K562 (cell line): Measurements from ENCODE around the gene TMEM271. TPM values are rescaled to one million over a fixed set of nuclear protein-coding genes. Genes with fewer than 3 reads are reported as not detected.

ENCODE experiments used
- ATAC-seq: fragments of 200-7000 bp; cut with Tn5 transposase; 3 replicates; pipeline ENCODE4 v1.9.1; 2020; ENCODE audit warnings: moderate library complexity
- BruUV-seq: library from RNA; stranded (reverse); fragments of 400-500 nt; replicated peaks from 2 replicates; lab custom pipeline; 2021; lab: Mats Ljungman, UMichigan
- CTCF ChIA-PET: fragments of 300-600 bp; formaldehyde crosslinking; extraction: SDS; loops from one replicate; lab custom pipeline; 2021; ENCODE audit warnings: low intra/inter-chr PET ratio; lab: Yijun Ruan, JAX
- POLR2A ChIA-PET: fragments of 300-600, 350-650 bp; sonication (Branson Sonifier 250); formaldehyde crosslinking; extraction: SDS; loops from one replicate; lab custom pipeline; 2021; ENCODE audit warnings: antibody characterized with exemption, inconsistent platforms; lab: Yijun Ruan, JAX
- DNase-seq, 4 experiments: peaks; one replicate each; pipeline versions ENCODE4 v3.0.0 to v3.0.0-alpha.2; 2011 to 2018; ENCODE audit warnings: low spot score in 3 of 4, mixed read lengths in 3 of 4; ENCODE audit errors: extremely low read depth in 1 of 4
- FAIRE-seq: peaks from 2 replicates; lab custom pipeline; 2011; peaks lifted over from hg19 to GRCh38; lab: Jason Lieb, UNC
- H2AFZ ChIP-seq: 2 replicates; pipeline ENCODE4 v1.6.0; 2011; ENCODE audit warnings: low read depth, low read length, control low read depth, inconsistent platforms
- H3K27ac ChIP-seq: fragments of 200-600 bp; 3 replicates; pipeline ENCODE4 v1.8.0; 2011; ENCODE audit warnings: low read depth, mild to moderate bottlenecking, control low read depth, inconsistent platforms, low read length, moderate library complexity, mixed read lengths; ENCODE audit errors: extremely low read depth
- H3K27me3 ChIP-seq, 2 experiments: fragments of 300-600 bp in 1 of 2; 2 replicates in 1 of 2; 3 replicates in 1 of 2; pipeline versions ENCODE4 v1.6.0 to v1.8.0; 2011; ENCODE audit warnings: inconsistent platforms in 2 of 2, low read length in 2 of 2, mild to moderate bottlenecking in 1 of 2, mixed read lengths in 1 of 2, moderate library complexity in 1 of 2; ENCODE audit not compliant: control insufficient read depth in 2 of 2, insufficient read depth in 2 of 2
- H3K36me3 ChIP-seq: fragments of 300-600 bp; 3 replicates; pipeline ENCODE4 v1.8.0; 2011; ENCODE audit warnings: mild to moderate bottlenecking, low read length, inconsistent platforms; ENCODE audit not compliant: control insufficient read depth, insufficient read depth
- H3K4me1 ChIP-seq, 2 experiments: fragments of 200-600 bp in 1 of 2; replicated peaks in 1 of 2; 2 replicates in 1 of 2; 3 replicates in 1 of 2; pipeline versions ENCODE4 v1.5.1 to v1.8.0; 2011; ENCODE audit warnings: inconsistent platforms in 2 of 2, low read length in 2 of 2, mild to moderate bottlenecking in 1 of 2, mixed read lengths in 1 of 2, moderate library complexity in 1 of 2; ENCODE audit not compliant: control insufficient read depth in 2 of 2, insufficient read depth in 2 of 2
- H3K4me2 ChIP-seq: 2 replicates; pipeline ENCODE4 v1.6.1; 2011; ENCODE audit warnings: low read length, control low read depth, inconsistent platforms, mixed read lengths; ENCODE audit not compliant: insufficient read depth
- H3K4me3 ChIP-seq: fragments of 200-600 bp; sonication (generic), shearing (Covaris generic); 2 replicates; pipeline ENCODE4 v1.5.1; 2016; ENCODE audit warnings: control low read depth, inconsistent platforms
- H3K79me2 ChIP-seq: fragments of 200-600 bp; 3 replicates; pipeline ENCODE4 v1.8.0; 2011; ENCODE audit warnings: low read length, inconsistent platforms; ENCODE audit not compliant: control insufficient read depth, insufficient read depth
- H3K9ac ChIP-seq, 2 experiments: 2 replicates each; pipeline versions ENCODE4 v1.6.0 to v1.6.1; 2011; ENCODE audit warnings: low read depth in 2 of 2, low read length in 2 of 2, control low read depth in 1 of 2, inconsistent platforms in 1 of 2, mild to moderate bottlenecking in 1 of 2, mixed read lengths in 1 of 2; ENCODE audit not compliant: insufficient read depth in 1 of 2
- H3K9me1 ChIP-seq: one replicate; pipeline ENCODE4 v1.6.0; 2011; ENCODE audit warnings: inconsistent platforms, mild to moderate bottlenecking, low read length, moderate library complexity; ENCODE audit not compliant: control insufficient read depth, insufficient read depth
- H3K9me3 ChIP-seq: replicated peaks from 2 replicates; pipeline ENCODE4 v1.5.1; 2011; ENCODE audit warnings: low read depth, low read length, inconsistent platforms; ENCODE audit not compliant: control insufficient read depth, insufficient read depth
- H4K20me1 ChIP-seq: replicated peaks from 2 replicates; pipeline ENCODE4 v1.6.1; 2011; ENCODE audit warnings: low read length, inconsistent platforms, mixed read lengths; ENCODE audit not compliant: control insufficient read depth, insufficient read depth
- CEBPB ChIP-seq: fragments of 450-650 bp; IDR thresholded peaks from 2 replicates; pipeline ENCODE4 v1.6.1; 2016; ENCODE audit warnings: missing genetic modification characterization, missing compliant biosample characterization
- CHD2 ChIP-seq: IDR thresholded peaks from 2 replicates; pipeline ENCODE4 v1.6.1; 2011; ENCODE audit warnings: low read depth, low read length
- DDX20 ChIP-seq: fragments of 450-650 bp; IDR thresholded peaks from 2 replicates; pipeline ENCODE4 v1.6.1; 2016; ENCODE audit warnings: missing genetic modification characterization, low read depth, mild to moderate bottlenecking, missing compliant biosample characterization, moderate library complexity
- HNRNPL ChIP-seq: fragments of 200-400 bp; formaldehyde crosslinking; IDR thresholded peaks from 2 replicates; pipeline ENCODE4 v1.6.1; 2017; ENCODE audit warnings: low read depth, mild to moderate bottlenecking, low read length
- IFI16 ChIP-seq: fragments of 250-450 bp; sonication (Bioruptor Pico); IDR thresholded peaks from 2 replicates; pipeline ENCODE4 v2.1.2; 2022; ENCODE audit warnings: mild to moderate bottlenecking, inconsistent platforms
- MCM5 ChIP-seq: fragments of 450-650 bp; IDR thresholded peaks from 2 replicates; pipeline ENCODE4 v1.6.1; 2016; ENCODE audit warnings: low read depth
- NFYB ChIP-seq: IDR thresholded peaks from 2 replicates; pipeline ENCODE4 v1.6.1; 2011; ENCODE audit warnings: mild to moderate bottlenecking, moderate library complexity; ENCODE audit not compliant: insufficient read length; ENCODE audit errors: extremely low read depth
- NR2C2 ChIP-seq, 2 experiments: fragments of 200-800 bp in 1 of 2; sonication (Bioruptor generic) in 1 of 2; sonication (generic) in 1 of 2; formaldehyde crosslinking in 1 of 2; IDR thresholded peaks; 2 replicates each; pipeline versions ENCODE4 v1.6.1 to v1.8.0; 2016 to 2022; ENCODE audit warnings: mild to moderate bottlenecking in 1 of 2, missing compliant biosample characterization in 1 of 2, missing genetic modification characterization in 1 of 2, missing genetic modification reagents in 1 of 2
- POLR2AphosphoS5 ChIP-seq: IDR thresholded peaks from 2 replicates; pipeline ENCODE4 v1.6.1; 2011; ENCODE audit warnings: mild to moderate bottlenecking, low read depth, low read length, moderate library complexity; ENCODE audit not compliant: control insufficient read depth, insufficient read depth
- RCOR1 ChIP-seq, 2 experiments: IDR thresholded peaks; 2 replicates each; pipeline ENCODE4 v1.6.1; 2012; ENCODE audit warnings: low read depth in 2 of 2, low read length in 2 of 2, borderline replicate concordance in 1 of 2, improper control_type of control experiment in 1 of 2
- SMARCE1 ChIP-seq: fragments of 450-650 bp; IDR thresholded peaks from 2 replicates; pipeline ENCODE4 v1.7.1; 2016; ENCODE audit warnings: mild to moderate bottlenecking
- TEAD1 ChIP-seq, 2 experiments: fragments of 450-650 bp in 1 of 2; sonication (generic) in 1 of 2; formaldehyde crosslinking; IDR thresholded peaks; 2 replicates each; pipeline versions ENCODE4 v1.4.0 to v1.8.0; 2020 to 2022; ENCODE audit warnings: mild to moderate bottlenecking in 2 of 2, missing genetic modification reagents in 1 of 2
- ZKSCAN8 ChIP-seq: fragments of 200-800 bp; sonication (Bioruptor generic); IDR thresholded peaks from 2 replicates; pipeline ENCODE4 v1.6.1; 2016; ENCODE audit warnings: missing genetic modification characterization, missing compliant biosample characterization
- ZNF146 ChIP-seq: IDR thresholded peaks from one replicate; pipeline ENCODE4 v1.6.1; 2018; ENCODE audit warnings: missing compliant biosample characterization; ENCODE audit not compliant: unreplicated experiment
- ZNF785 ChIP-seq: fragments of 250-450 bp; sonication (Bioruptor Pico); IDR thresholded peaks from 2 replicates; pipeline ENCODE4 v1.4.0; 2020; ENCODE audit warnings: mild to moderate bottlenecking
- WGBS: fragments of 100-300 bp; shearing (Covaris generic); methylation state at CpG from one replicate; pipeline ENCODE4 v1.1.6; 2016; ENCODE audit warnings: low coverage, mixed read lengths; ENCODE audit not compliant: insufficient coverage; ENCODE audit errors: missing lambda C conversion rate; 5-methylcytosine and 5-hydroxymethylcytosine counted together
- in situ Hi-C: fragments of 300-500 bp; cut with MboI; formaldehyde crosslinking; loops from 4 replicates; pipeline ENCODE4 v1.15.0; 2018; ENCODE audit warnings: inconsistent platforms, mixed read lengths
- intact Hi-C: fragments of 100-400 bp; cut with micrococcal nuclease; formaldehyde crosslinking; loops from 2 replicates; pipeline ENCODE4 v1.14.2; 2022
- polyA plus RNA-seq, 8 experiments: library from polyadenylated mRNA; depleted of rRNA in 4 of 8; stranded (reverse) in 5 of 8; unstranded in 3 of 8; fragments of >200 nt; fragmentation: Nextera tagmentation in 2 of 8; fragmentation: Illumina TruSeq in 1 of 8; extraction: Ambion mirVana in 2 of 8; extraction: Trizol in 1 of 8; gene quantifications; 2 replicates each; pipeline versions ENCODE4 v1.2.1 to v1.2.3, GENCODE V29; 2011 to 2014; ENCODE audit warnings: inconsistent platforms in 1 of 8, missing spikeins in 1 of 8
- total RNA-seq, 7 experiments: library from RNA; depleted of rRNA in 6 of 7; stranded (reverse); fragments of >200 nt in 6 of 7; fragmentation: Illumina TruSeq in 2 of 7; extraction: Trizol in 2 of 7; gene quantifications; 2 replicates each; pipeline versions ENCODE4 v1.2.1 to v1.2.3, GENCODE V29; 2011 to 2021; ENCODE audit warnings: low replicate concordance in 1 of 7
- TF ChIP-seq, protein P1 (sequence below), 3 experiments: IDR thresholded peaks in 2 of 3; conservative IDR thresholded peaks in 1 of 3; 2 replicates each; pipeline ENCODE4 v1.5.1; 2011 to 2012; ENCODE audit warnings: low read length in 3 of 3, mild to moderate bottlenecking in 3 of 3, control low read depth in 2 of 3, improper control_type of control experiment in 1 of 3, inconsistent platforms in 1 of 3, low read depth in 1 of 3, mixed read lengths in 1 of 3, moderate library complexity in 1 of 3; ENCODE audit not compliant: insufficient read depth in 2 of 3
- TF ChIP-seq, protein P2 (sequence below): sonication (generic); formaldehyde crosslinking; IDR thresholded peaks from 2 replicates; pipeline ENCODE4 v1.8.1; 2023; ENCODE audit warnings: mild to moderate bottlenecking, missing genetic modification reagents
- TF ChIP-seq, protein P3 (sequence below): fragments of 450-650 bp; IDR thresholded peaks from 2 replicates; pipeline ENCODE4 v1.6.1; 2016

The TMEM271 gene
- total and polyA plus RNA-seq, 9 of the 15 experiments (the other 6 are each of a cell fraction or from before 2014, with no cell fraction given) = not detected

DNA sequence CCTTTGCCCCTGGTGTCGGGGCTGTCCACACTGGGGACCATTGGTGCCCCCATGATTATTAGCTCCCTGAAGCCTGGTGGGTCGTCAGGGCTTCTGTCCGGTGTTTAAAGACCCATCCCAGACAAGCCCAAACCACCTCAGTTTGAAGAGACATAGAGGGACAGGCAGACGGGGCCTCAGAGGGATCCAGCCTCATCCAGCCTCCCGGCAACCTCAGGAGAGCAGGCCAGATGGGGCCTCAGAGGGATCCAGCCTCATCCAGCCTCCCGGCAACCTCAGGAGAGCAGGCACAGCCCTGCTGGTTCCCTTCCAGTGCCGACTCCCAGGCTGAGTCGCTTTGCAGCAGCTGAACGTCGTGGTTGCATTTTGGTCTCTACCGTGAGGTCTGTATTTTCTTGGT is 45.0 kb downstream of the TMEM271 start:
- Histone ChIP-seq H3K4me2 (no peak overlapping the region), H3K27me3 (no peaks in the 10 kb centered on the region), H3K9me3 (peaks cover 4% of the 10 kb centered on the region; the same call in 1 of the 2 replicates), H3K9me1 (no peaks in the 10 kb centered on the region), H3K27ac (no peak overlapping the region), H3K36me3 (peaks cover 69% of the 10 kb centered on the region; the same call in 2 of the 3 replicates), H4K20me1 (no peaks in the 10 kb centered on the region), H3K79me2 (no peaks in the 10 kb centered on the region), H3K9ac (peak overlapping the region in 1 of 2 experiments; percentile 35; a peak in 1 of 4 replicates), H2AFZ (no peak overlapping the region), H3K4me1 (peaks cover 0 to 3% of the 10 kb centered on the region in 2 experiments; a peak in 1 of 5 replicates), H3K4me3 (no peak overlapping the region)
- CTCF ChIA-PET = interaction anchor here (0.6 kb wide), 1 partner anchor 59 kb away, joined by 3 read pairs; no protein-coding TSS in a partner anchor
- in situ Hi-C loops = no loop called here
- no peak for ATAC-seq
- WGBS = 82% methylated on average over 11 of the region's 11 CpGs
- no TSS peak for BruUV-seq
- POLR2A ChIA-PET = no interaction called here
- intact Hi-C loops = no loop called here
- no peak for DNase-seq
- FAIRE-seq = no peak
- no peak for TF ChIP-seq HNRNPL
- TF ChIP-seq, protein P1, sequence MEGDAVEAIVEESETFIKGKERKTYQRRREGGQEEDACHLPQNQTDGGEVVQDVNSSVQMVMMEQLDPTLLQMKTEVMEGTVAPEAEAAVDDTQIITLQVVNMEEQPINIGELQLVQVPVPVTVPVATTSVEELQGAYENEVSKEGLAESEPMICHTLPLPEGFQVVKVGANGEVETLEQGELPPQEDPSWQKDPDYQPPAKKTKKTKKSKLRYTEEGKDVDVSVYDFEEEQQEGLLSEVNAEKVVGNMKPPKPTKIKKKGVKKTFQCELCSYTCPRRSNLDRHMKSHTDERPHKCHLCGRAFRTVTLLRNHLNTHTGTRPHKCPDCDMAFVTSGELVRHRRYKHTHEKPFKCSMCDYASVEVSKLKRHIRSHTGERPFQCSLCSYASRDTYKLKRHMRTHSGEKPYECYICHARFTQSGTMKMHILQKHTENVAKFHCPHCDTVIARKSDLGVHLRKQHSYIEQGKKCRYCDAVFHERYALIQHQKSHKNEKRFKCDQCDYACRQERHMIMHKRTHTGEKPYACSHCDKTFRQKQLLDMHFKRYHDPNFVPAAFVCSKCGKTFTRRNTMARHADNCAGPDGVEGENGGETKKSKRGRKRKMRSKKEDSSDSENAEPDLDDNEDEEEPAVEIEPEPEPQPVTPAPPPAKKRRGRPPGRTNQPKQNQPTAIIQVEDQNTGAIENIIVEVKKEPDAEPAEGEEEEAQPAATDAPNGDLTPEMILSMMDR (IDR thresholded peaks at IDR 0.05 in 2 of 3, conservative IDR thresholded peaks at IDR 0.05 in 1 of 3; ENCODE audit: insufficient read depth in 2 of 3, low read depth in 1 of 3, low read length in 3 of 3) = no peak
- TF ChIP-seq CHD2 = no peak
- no peak for TF ChIP-seq DDX20
- TF ChIP-seq, protein P2, sequence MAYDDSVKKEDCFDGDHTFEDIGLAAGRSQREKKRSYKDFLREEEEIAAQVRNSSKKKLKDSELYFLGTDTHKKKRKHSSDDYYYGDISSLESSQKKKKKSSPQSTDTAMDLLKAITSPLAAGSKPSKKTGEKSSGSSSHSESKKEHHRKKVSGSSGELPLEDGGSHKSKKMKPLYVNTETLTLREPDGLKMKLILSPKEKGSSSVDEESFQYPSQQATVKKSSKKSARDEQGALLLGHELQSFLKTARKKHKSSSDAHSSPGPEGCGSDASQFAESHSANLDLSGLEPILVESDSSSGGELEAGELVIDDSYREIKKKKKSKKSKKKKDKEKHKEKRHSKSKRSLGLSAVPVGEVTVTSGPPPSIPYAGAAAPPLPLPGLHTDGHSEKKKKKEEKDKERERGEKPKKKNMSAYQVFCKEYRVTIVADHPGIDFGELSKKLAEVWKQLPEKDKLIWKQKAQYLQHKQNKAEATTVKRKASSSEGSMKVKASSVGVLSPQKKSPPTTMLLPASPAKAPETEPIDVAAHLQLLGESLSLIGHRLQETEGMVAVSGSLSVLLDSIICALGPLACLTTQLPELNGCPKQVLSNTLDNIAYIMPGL (CRISPR knock-in tag) = no peak
- TF ChIP-seq ZNF146 (CRISPR knock-in tag) = no peak
- no peak for TF ChIP-seq IFI16 (CRISPR knock-in tag)
- no peak for TF ChIP-seq ZKSCAN8 (CRISPR knock-in tag)
- TF ChIP-seq CEBPB (tag) = no peak
- no peak for TF ChIP-seq RCOR1 (IDR thresholded peaks at IDR 0.05; ENCODE audit: borderline replicate concordance in 1 of 2, low read depth in 2 of 2, low read length in 2 of 2)
- TF ChIP-seq, protein P3, sequence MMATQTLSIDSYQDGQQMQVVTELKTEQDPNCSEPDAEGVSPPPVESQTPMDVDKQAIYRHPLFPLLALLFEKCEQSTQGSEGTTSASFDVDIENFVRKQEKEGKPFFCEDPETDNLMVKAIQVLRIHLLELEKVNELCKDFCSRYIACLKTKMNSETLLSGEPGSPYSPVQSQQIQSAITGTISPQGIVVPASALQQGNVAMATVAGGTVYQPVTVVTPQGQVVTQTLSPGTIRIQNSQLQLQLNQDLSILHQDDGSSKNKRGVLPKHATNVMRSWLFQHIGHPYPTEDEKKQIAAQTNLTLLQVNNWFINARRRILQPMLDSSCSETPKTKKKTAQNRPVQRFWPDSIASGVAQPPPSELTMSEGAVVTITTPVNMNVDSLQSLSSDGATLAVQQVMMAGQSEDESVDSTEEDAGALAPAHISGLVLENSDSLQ = no peak
- no peak for TF ChIP-seq NR2C2 (CRISPR knock-in tag; IDR thresholded peaks at IDR 0.05)
- no peak for TF ChIP-seq NR2C2 (tag; IDR thresholded peaks at IDR 0.05)
- no peak for TF ChIP-seq NFYB
- no peak for TF ChIP-seq SMARCE1
- no peak for TF ChIP-seq ZNF785 (CRISPR knock-in tag)
- no peak for TF ChIP-seq MCM5
- TF ChIP-seq TEAD1 (CRISPR knock-in tag; IDR thresholded peaks at IDR 0.05) = no peak
- no peak for TF ChIP-seq POLR2AphosphoS5
